ENCODE results near the gene BTN2A1.
"Not testable (repeated sequence)": the region's sequence is repeated elsewhere in the genome, so short reads cannot be mapped to it uniquely, and the experiment has no call there.

The BTN2A1 gene

GRCh38 chr6:26489996-26490964 is 32.5 kb downstream of the BTN2A1 start:
- DNase-seq (ENCODE audit: extremely low read depth in 1 of 2, low read depth in 1 of 2), result no peak

DNA sequence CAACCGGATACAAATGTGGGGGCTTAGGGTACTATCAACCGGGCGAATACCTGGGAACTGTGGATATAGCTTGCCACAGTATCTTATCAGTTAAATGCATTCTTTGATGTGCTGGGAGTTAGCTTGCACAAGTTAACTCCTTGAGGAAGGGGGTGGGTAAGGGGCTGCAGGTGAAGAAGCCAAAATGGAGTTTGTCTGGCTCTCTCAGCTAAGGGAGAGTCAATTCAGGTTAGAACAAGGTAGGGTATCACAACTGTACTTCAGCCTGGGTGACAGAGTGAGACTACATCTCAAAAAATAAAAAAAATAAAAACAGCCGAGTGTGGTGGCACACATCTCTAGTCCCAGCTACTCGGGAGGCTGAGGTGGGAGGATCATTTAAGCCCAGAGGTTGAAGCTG is 33.8 kb downstream of the BTN2A1 start:
- no peak for DNase-seq (ENCODE audit: extremely low read depth in 1 of 2, low read depth in 1 of 2)

DNA sequence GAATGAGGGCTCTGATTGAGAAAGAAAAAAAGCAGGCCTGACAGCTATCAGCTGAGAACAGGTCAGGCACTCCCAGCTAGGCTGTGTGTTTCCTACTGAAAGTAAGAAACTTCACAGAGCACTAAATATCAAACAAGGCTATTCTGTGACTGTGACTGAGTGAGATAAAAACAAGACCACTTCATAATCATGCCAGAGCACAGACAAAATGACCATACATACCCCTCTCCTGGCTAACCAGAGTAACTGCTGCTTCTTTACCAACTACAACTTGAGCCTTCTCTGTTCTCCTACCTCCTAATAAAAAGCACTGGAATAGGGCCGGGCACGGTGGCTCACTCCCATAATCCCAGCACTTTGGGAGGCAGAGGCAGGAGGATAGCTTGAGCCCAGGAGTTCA is 35.5 kb downstream of the BTN2A1 start:
- no peak for DNase-seq (ENCODE audit: extremely low read depth in 1 of 2, low read depth in 1 of 2)

DNA sequence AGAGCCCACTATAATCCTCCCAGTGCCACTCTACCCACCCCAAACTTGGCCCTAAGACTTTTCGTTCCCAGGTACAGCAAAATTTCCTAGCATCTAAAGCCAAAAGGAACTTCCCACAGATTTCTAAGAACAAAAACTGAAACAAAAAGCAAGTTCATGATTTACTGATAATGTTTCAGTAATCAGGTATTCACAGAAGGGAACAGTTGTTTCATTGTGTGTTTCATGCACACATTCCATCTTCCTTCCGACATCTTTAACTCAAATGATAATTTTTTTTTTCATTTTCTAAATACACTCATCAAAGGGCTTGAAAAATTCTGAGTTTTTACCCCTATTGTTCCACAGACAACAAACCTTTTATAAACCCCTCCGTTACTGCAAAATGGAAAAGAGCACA is 36.4 kb downstream of the BTN2A1 start:
- no peak for DNase-seq (ENCODE audit: extremely low read depth in 1 of 2, low read depth in 1 of 2)

- DNase-seq (ENCODE audit: extremely low read depth in 1 of 2, low read depth in 1 of 2), result no peak
Measured at GRCh38 chr6:26495281-26495680, 37.5 kb downstream of the BTN2A1 start.

- no peak for DNase-seq (ENCODE audit: extremely low read depth in 1 of 2, low read depth in 1 of 2)
Measured at GRCh38 chr6:26497610-26498009, 39.9 kb downstream of the BTN2A1 start.

GRCh38 chr6:26500102-26500501 is 42.3 kb downstream of the BTN2A1 start, which contains the start of gene BTN1A1:
Gene BTN1A1, plus strand, starts transcription at chr6:26500303. Its CDS starts 984 bp downstream, at chr6:26501287.
- no peak for DNase-seq (ENCODE audit: extremely low read depth in 1 of 2, low read depth in 1 of 2)

DNA sequence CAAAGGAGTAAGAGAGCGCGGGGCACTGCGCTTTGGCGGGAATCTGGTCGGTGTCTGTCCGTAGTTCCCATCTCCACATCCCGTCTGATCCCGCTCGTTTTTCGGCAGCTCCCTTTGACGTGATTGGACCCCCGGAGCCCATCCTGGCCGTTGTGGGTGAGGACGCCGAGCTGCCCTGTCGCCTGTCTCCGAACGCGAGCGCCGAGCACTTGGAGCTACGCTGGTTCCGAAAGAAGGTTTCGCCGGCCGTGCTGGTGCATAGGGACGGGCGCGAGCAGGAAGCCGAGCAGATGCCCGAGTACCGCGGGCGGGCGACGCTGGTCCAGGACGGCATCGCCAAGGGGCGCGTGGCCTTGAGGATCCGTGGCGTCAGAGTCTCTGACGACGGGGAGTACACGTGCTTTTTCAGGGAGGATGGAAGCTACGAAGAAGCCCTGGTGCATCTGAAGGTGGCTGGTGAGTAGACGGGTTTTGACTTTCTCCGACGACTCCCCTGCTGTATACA is 43.8 kb downstream of the BTN2A1 start:
- DNase-seq (ENCODE audit: extremely low read depth in 1 of 2, low read depth in 1 of 2), result peak in 1 of 2 donors; percentile 10

DNA sequence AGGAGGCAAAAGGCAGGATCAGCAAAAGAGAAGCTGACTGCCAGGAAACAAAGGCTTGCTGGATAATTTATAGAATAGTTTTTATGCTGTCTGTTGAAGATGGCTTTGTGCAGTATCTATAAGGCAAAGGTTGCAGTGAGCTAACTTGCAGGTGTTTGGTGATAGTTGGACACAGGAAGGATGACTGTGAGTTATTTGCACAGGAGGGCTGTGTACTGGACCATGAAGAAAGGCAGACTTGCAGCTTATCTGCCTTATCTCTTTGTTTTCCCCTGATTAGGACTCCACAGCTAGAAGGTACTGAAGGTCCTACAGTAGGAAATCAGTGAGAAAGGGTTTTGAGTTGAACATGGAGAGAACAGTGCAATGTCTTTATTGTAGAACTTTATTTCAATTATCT is 44.4 kb downstream of the BTN2A1 start:
- DNase-seq (ENCODE audit: extremely low read depth in 1 of 2, low read depth in 1 of 2), result no peak

GRCh38 chr6:26502626-26503025 is 44.9 kb downstream of the BTN2A1 start:
- DNase-seq (ENCODE audit: extremely low read depth in 1 of 2, low read depth in 1 of 2), result no peak

DNA sequence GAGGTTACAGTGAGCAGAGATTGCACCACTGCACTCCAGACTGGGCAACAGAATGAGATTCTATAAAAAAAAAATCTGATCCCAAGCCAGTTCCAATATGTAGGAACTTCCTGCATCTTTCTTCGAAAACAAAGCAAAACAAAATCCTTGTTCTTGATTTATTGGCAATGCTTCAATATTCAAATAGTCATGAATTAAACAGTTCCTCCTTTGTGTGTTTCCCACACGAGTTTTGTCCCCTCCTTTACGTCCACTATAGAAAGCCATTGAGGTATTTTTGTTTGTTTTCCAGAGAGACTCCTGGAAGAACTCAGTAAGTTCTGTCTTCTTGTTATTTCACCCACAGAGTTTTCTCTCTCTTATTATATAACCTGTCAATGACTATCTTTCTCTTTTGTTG is 49.9 kb downstream of the BTN2A1 start:
- no peak for DNase-seq (ENCODE audit: extremely low read depth in 1 of 2, low read depth in 1 of 2)

GRCh38 chr6:26511033-26511432 is 53.3 kb downstream of the BTN2A1 start:
- DNase-seq (ENCODE audit: extremely low read depth in 1 of 2, low read depth in 1 of 2), result not testable (repeated sequence)

DNA sequence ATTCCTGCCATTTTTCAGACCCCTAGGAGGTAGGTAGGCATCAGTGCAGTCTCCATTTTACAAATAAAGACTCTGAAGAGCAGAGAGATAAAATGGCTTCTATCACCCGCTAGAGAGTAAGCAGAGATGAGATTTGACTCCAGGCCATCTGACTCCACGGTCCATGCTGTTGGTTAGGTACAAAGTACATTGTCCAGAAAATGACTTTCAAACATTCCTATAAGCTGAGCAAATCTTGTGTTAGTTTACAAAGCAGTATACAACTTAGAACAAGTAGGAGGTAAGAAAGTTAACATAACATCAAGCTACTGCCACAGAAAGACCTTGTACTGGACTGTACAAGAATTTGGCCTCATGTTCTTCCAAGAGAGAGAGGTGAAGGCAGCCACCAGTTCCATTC is 57.2 kb downstream of the BTN2A1 start:
- no peak for DNase-seq (ENCODE audit: extremely low read depth in 1 of 2, low read depth in 1 of 2)

DNA sequence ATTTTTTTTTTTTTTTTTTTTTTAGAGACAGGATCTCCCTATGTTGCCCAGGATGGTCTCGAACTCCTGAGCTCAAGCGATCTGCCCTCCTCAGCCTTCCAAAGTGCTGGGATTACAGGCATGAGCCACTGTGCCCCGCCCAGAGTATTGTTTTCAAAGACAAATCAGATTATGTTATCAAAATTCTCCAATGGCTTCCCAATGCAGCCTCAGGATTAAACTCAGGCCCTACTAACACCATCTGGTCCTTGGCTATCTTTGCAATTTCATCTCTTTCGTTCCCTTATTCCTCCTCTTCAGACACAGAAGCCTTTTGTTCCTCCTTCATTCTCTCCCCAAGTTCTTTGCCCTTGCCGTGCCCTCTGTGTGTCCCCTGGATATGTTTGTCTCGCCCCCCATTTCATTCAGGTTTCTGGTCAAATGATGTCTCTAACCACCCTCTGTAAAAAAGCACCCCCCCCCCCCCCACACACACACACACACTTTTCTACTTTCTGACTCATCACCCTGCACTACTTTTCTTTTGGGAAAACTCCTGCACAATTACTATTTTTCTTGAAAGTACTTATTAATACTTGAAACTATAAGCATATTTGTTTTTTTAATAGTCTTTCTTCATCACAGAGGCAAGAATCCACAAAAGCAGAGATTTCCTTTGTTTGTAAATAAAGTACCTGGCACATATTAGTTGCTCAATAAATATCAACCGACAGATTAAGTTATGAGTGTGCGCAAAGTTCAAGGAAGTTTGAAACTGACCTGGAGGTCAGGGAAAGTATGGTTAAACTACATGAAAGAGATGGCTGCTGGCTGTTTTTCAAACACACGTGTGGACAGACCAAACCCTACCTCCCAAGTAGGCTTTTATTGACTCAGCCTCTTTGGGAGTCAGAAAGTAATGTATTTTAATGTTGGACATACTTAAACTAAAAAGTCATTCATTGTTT is 59.0 kb downstream of the BTN2A1 start:
- DNase-seq (ENCODE audit: extremely low read depth in 1 of 2, low read depth in 1 of 2), result no peak

All from activated CD8-positive, alpha-beta memory T cell treated with anti-CD3 and anti-CD28 coated beads for 1 hour (primary cell).